ENCODE results near the gene BRWD1. TPM values are rescaled to one million over a fixed set of nuclear protein-coding genes. Genes with fewer than 3 reads are reported as not detected.
A peak's percentile ranks its signal among the peaks of the same experiment; 100 is the strongest.

Gene BRWD1
- total RNA-seq (100 to 1,000 TPM; 116 to 121 TPM), polyA plus RNA-seq (10 to 100 TPM; 26.3 to 42.6 (median 36.2) TPM), total RNA-seq (146 to 503 (median 299) reads per million in 6 experiments)

- Mint-ChIP-seq H3K36me3 (peaks cover 0 to 33% (median 4%) of the 10 kb centered on the region in 3 donors), H3K27ac (peak within 1 kb of the TSS; percentile 81 to 99 (median 94)), H3K4me3 (peak within 1 kb of the TSS; percentile 91 to 98 (median 94)), H3K9me3 (peaks cover 0 to 2% (median 0%) of the 10 kb centered on the region in 9 donors), H3K4me1 (peaks cover 24 to 63% (median 47%) of the 10 kb centered on the region in 4 donors), H3K27me3 (peaks cover 0 to 2% (median 0%) of the 10 kb centered on the region in 5 donors)
- ATAC-seq (peak; percentile 46 to 49), DNase-seq (peak; percentile 61 to 92 (median 80))
- POLR2A ChIA-PET, result interaction anchor here (0.5 to 7.2 kb wide), 19 partner anchors 12 to 1750 kb away, joined by 3 to 178 read pairs (median 5); partner anchors contain the start of genes HMGN1 and PSMG1
Measured at GRCh38 chr21:39313571-39314142, at the start of gene BRWD1. Gene BRWD1 (minus strand): TSS chr21:39313632. CDS start chr21:39313491, 141 bp downstream.

- DNase-seq, result no peak
- Mint-ChIP-seq H3K4me1 (peaks cover 0 to 2% (median 0%) of the 10 kb centered on the region in 4 donors), H3K27ac (peak overlapping the region in 1 of 10 donors; percentile 26), H3K4me3 (no peak overlapping the region), H3K27me3 (peaks cover 1 to 11% (median 5%) of the 10 kb centered on the region in 5 donors), H3K36me3 (no peaks in the 10 kb centered on the region), H3K9me3 (no peaks in the 10 kb centered on the region)
- ATAC-seq, result no peak
- POLR2A ChIA-PET, result interaction anchor here (0.7 kb wide), 1 partner anchor 50 kb away, joined by 7 read pairs; no protein-coding TSS in a partner anchor
Measured at GRCh38 chr21:39362733-39363132, 49.3 kb upstream of the BRWD1 start.

GRCh38 chr21:39359382-39359781 is 46.0 kb upstream of the BRWD1 start:
- Mint-ChIP-seq H3K4me3 (no peak overlapping the region), H3K9me3 (no peaks in the 10 kb centered on the region), H3K27me3 (peaks cover 3 to 21% (median 8%) of the 10 kb centered on the region in 5 donors), H3K27ac (no peak overlapping the region), H3K36me3 (no peaks in the 10 kb centered on the region), H3K4me1 (peaks cover 0 to 2% (median 0%) of the 10 kb centered on the region in 4 donors)
- no peak for DNase-seq
- POLR2A ChIA-PET, result interaction anchor here (1.1 to 2.1 kb wide), 2 partner anchors 10 to 23 kb away, joined by 3 to 6 read pairs; no protein-coding TSS in a partner anchor
- no peak for ATAC-seq

GRCh38 chr21:39353295-39353694 is 39.9 kb upstream of the BRWD1 start:
- no peak for ATAC-seq
- H3K27ac Mint-ChIP-seq, result no peak overlapping the region
- peaks cover 0 to 4% (median 0%) of the 10 kb centered on the region in 9 donors for H3K9me3 Mint-ChIP-seq
- peaks cover 6 to 14% (median 7%) of the 10 kb centered on the region in 4 donors for H3K4me1 Mint-ChIP-seq
- POLR2A ChIA-PET, result no interaction called here
- peaks cover 0 to 10% (median 7%) of the 10 kb centered on the region in 5 donors for H3K27me3 Mint-ChIP-seq
- no peak overlapping the region for H3K4me3 Mint-ChIP-seq
- DNase-seq, result no peak
- no peaks in the 10 kb centered on the region for H3K36me3 Mint-ChIP-seq

GRCh38 chr21:39350094-39351005 is 36.9 kb upstream of the BRWD1 start:
- H3K4me1 Mint-ChIP-seq, result peaks cover 21 to 39% (median 30%) of the 10 kb centered on the region in 4 donors
- peaks cover 0 to 4% (median 0%) of the 10 kb centered on the region in 9 donors for H3K9me3 Mint-ChIP-seq
- peaks cover under 1 to 21% (median 2%) of the 10 kb centered on the region in 3 donors for H3K36me3 Mint-ChIP-seq
- POLR2A ChIA-PET, result interaction anchor here (0.6 to 7.0 kb wide), 8 partner anchors 8 to 166 kb away, joined by 3 to 178 read pairs (median 6); partner anchors contain the start of genes BRWD1 and PSMG1
- H3K27me3 Mint-ChIP-seq, result peaks cover 0 to 8% (median 5%) of the 10 kb centered on the region in 5 donors
- no peak for ATAC-seq
- peak overlapping the region; percentile 91 to 100 (median 96) for H3K4me3 Mint-ChIP-seq
- no peak for DNase-seq
- peak overlapping the region; percentile 96 to 100 (median 99) for H3K27ac Mint-ChIP-seq

GRCh38 chr21:39349211-39350093 is 36.0 kb upstream of the BRWD1 start:
- H3K9me3 Mint-ChIP-seq, result peaks cover 0 to 4% (median 0%) of the 10 kb centered on the region in 9 donors
- peaks cover 0 to 5% (median 0%) of the 10 kb centered on the region in 5 donors for H3K27me3 Mint-ChIP-seq
- peaks cover 2 to 30% (median 5%) of the 10 kb centered on the region in 3 donors for H3K36me3 Mint-ChIP-seq
- H3K27ac Mint-ChIP-seq, result peak overlapping the region; percentile 96 to 100 (median 99)
- DNase-seq (peak; percentile 93 to 98 (median 97)), ATAC-seq (peak; percentile 85)
- peak overlapping the region; percentile 91 to 100 (median 96) for H3K4me3 Mint-ChIP-seq
- peaks cover 25 to 46% (median 37%) of the 10 kb centered on the region in 4 donors for H3K4me1 Mint-ChIP-seq
- POLR2A ChIA-PET, result interaction anchor here (0.6 to 7.0 kb wide), 13 partner anchors 9 to 166 kb away, joined by 3 to 178 read pairs (median 5); partner anchors contain the start of genes BRWD1 and PSMG1

GRCh38 chr21:39348355-39349210 is 35.2 kb upstream of the BRWD1 start, which contains the start of gene HMGN1:
Gene HMGN1 (minus strand): TSS chr21:39349088. CDS start chr21:39348917, 171 bp downstream.
- Mint-ChIP-seq H3K9me3 (peaks cover 0 to 4% (median 0%) of the 10 kb centered on the region in 9 donors), H3K4me3 (peak within 1 kb of the TSS; percentile 91 to 100 (median 96)), H3K27ac (peak within 1 kb of the TSS; percentile 96 to 100 (median 99)), H3K4me1 (peaks cover 25 to 47% (median 39%) of the 10 kb centered on the region in 4 donors), H3K27me3 (peaks cover 0 to 3% (median 0%) of the 10 kb centered on the region in 5 donors), H3K36me3 (peaks cover 2 to 37% (median 5%) of the 10 kb centered on the region in 3 donors)
- POLR2A ChIA-PET, result interaction anchor here (0.6 to 7.0 kb wide), 15 partner anchors 11 to 581 kb away, joined by 3 to 178 read pairs (median 4); partner anchors contain the start of genes BRWD1 and PSMG1
- DNase-seq (peak; percentile 81 to 95 (median 90)), ATAC-seq (peak; percentile 0 to 56)

GRCh38 chr21:39348040-39348354 is 34.6 kb upstream of the BRWD1 start:
- H3K27ac Mint-ChIP-seq, result peak overlapping the region; percentile 86 to 97 (median 93)
- ATAC-seq (no peak), DNase-seq (no peak)
- POLR2A ChIA-PET, result interaction anchor here (0.6 to 7.0 kb wide), 11 partner anchors 10 to 581 kb away, joined by 3 to 178 read pairs (median 5); partner anchors contain the start of genes BRWD1 and PSMG1
- H3K27me3 Mint-ChIP-seq, result peaks cover 0 to 3% (median 0%) of the 10 kb centered on the region in 5 donors
- peaks cover 25 to 47% (median 43%) of the 10 kb centered on the region in 4 donors for H3K4me1 Mint-ChIP-seq
- peaks cover 5 to 43% (median 6%) of the 10 kb centered on the region in 3 donors for H3K36me3 Mint-ChIP-seq
- H3K9me3 Mint-ChIP-seq, result peaks cover 0 to 4% (median 0%) of the 10 kb centered on the region in 9 donors
- H3K4me3 Mint-ChIP-seq, result peak overlapping the region; percentile 70 to 94 (median 89)

- POLR2A ChIA-PET, result interaction anchor here (1.1 to 7.0 kb wide), 7 partner anchors 10 to 580 kb away, joined by 3 to 178 read pairs (median 6); partner anchors contain the start of genes BRWD1 and PSMG1
- H3K9me3 Mint-ChIP-seq, result peaks cover 0 to under 1% (median 0%) of the 10 kb centered on the region in 9 donors
- ATAC-seq (no peak), DNase-seq (no peak)
- H3K4me3 Mint-ChIP-seq, result peak overlapping the region; percentile 70 to 94 (median 89)
- peaks cover 5 to 47% (median 7%) of the 10 kb centered on the region in 3 donors for H3K36me3 Mint-ChIP-seq
- H3K4me1 Mint-ChIP-seq, result peaks cover 25 to 47% (median 44%) of the 10 kb centered on the region in 4 donors
- peaks cover 0 to 2% (median 0%) of the 10 kb centered on the region in 5 donors for H3K27me3 Mint-ChIP-seq
- H3K27ac Mint-ChIP-seq, result peak overlapping the region; percentile 86 to 97 (median 93)
Measured at GRCh38 chr21:39347537-39347936, 34.1 kb upstream of the BRWD1 start.

- Mint-ChIP-seq H3K36me3 (peaks cover 5 to 54% (median 7%) of the 10 kb centered on the region in 3 donors), H3K9me3 (no peaks in the 10 kb centered on the region), H3K4me1 (peaks cover 25 to 47% (median 44%) of the 10 kb centered on the region in 4 donors), H3K4me3 (peak overlapping the region; percentile 49 to 91 (median 75)), H3K27me3 (peaks cover 0 to 2% (median 0%) of the 10 kb centered on the region in 5 donors), H3K27ac (peak overlapping the region; percentile 29 to 88 (median 74))
- ATAC-seq (no peak), DNase-seq (no peak)
- POLR2A ChIA-PET, result interaction anchor here (1.3 to 7.0 kb wide), 4 partner anchors 9 to 163 kb away, joined by 3 to 178 read pairs (median 24); partner anchors contain the start of genes BRWD1 and PSMG1
Measured at GRCh38 chr21:39346671-39347331, 33.4 kb upstream of the BRWD1 start.

Measured in naive thymus-derived CD8-positive, alpha-beta T cell (primary cell).